GM12873 (cell line): ENCODE measurements around the gene SP5.

Source experiments
- CTCF ChIP-seq: IDR thresholded peaks from 2 replicates; pipeline ENCODE4 v1.5.1; 2012; ENCODE audit warnings: low read depth, mild to moderate bottlenecking, moderate library complexity, low read length, control low read depth; ENCODE audit not compliant: insufficient read depth; ENCODE audit errors: missing control alignments

Gene SP5

GRCh38 chr2:170742000-170742399 is 26.9 kb downstream of the SP5 start:
- TF ChIP-seq CTCF, result no peak

- TF ChIP-seq CTCF, result no peak
These were observed 27.9 kb downstream of the SP5 start for GRCh38 chr2:170742896-170743529.

GRCh38 chr2:170743530-170744239 is 28.5 kb downstream of the SP5 start:
- no peak for TF ChIP-seq CTCF

GRCh38 chr2:170744248-170745002 is 29.3 kb downstream of the SP5 start:
- no peak for TF ChIP-seq CTCF

- no peak for TF ChIP-seq CTCF
These were observed 30.2 kb downstream of the SP5 start for GRCh38 chr2:170745305-170745704.

- no peak for TF ChIP-seq CTCF
These were observed 32.8 kb downstream of the SP5 start for GRCh38 chr2:170747921-170748320.

- no peak for TF ChIP-seq CTCF
These were observed 46.4 kb downstream of the SP5 start for GRCh38 chr2:170761572-170761971.
